Transverse colon (tissue), 4 donors: ENCODE results near the gene ABCB10. TPM values are rescaled to one million over a fixed set of nuclear protein-coding genes. Genes with fewer than 3 reads are reported as not detected.

Experiments used
- DNase-seq: peaks from one replicate; pipeline ENCODE4 v3.0.0-alpha.2; 2019
- H3K27ac ChIP-seq, 4 donors: fragments of 200-600 bp; sonication (generic); 2 replicates each; pipeline ENCODE4 v1.5.1; 2016 to 2018; ENCODE audit warnings: inconsistent platforms in 4 of 4
- H3K27me3 ChIP-seq: fragments of 200-600 bp; sonication (generic); 2 replicates; pipeline ENCODE4 v1.5.1; 2017; ENCODE audit warnings: inconsistent platforms
- H3K36me3 ChIP-seq, 4 donors: fragments of 200-600 bp; sonication (generic); 2 replicates each; pipeline ENCODE4 v1.5.1; 2017 to 2019; ENCODE audit warnings: inconsistent platforms in 4 of 4
- H3K4me1 ChIP-seq, 4 donors: fragments of 200-600 bp; sonication (generic); 2 replicates each; pipeline ENCODE4 v1.5.1; 2017 to 2020; ENCODE audit warnings: inconsistent platforms in 4 of 4
- H3K4me3 ChIP-seq, 4 donors: fragments of 200-600 bp; sonication (generic); 1 replicate in 1 of 4; 2 replicates in 3 of 4; pipeline versions ENCODE4 v1.5.1 to v1.6.1; 2017 to 2019; ENCODE audit warnings: inconsistent platforms in 4 of 4
- H3K9me3 ChIP-seq, 2 donors: fragments of 200-600 bp; sonication (generic); 2 replicates each; pipeline ENCODE4 v1.5.1; 2017 to 2019; ENCODE audit warnings: inconsistent platforms in 2 of 2
- EP300 ChIP-seq: sonication (generic); formaldehyde crosslinking; IDR thresholded peaks from one replicate; pipeline ENCODE4 v1.6.1; 2017; ENCODE audit warnings: antibody characterized with exemption, low read depth
- POLR2A ChIP-seq: fragments of 450-650 bp; IDR thresholded peaks from one replicate; pipeline ENCODE4 v1.6.1; 2016; ENCODE audit warnings: antibody characterized with exemption, mild to moderate bottlenecking, moderate library complexity
- POLR2AphosphoS5 ChIP-seq, 3 donors: sonication (generic); formaldehyde crosslinking; IDR thresholded peaks; one replicate each; pipeline ENCODE4 v1.6.1; 2016; ENCODE audit warnings: antibody characterized with exemption in 3 of 3
- WGBS, 2 donors: methylation state at CpG; one replicate each; pipeline ENCODE4 v1.1.5; 2018; ENCODE audit warnings: low coverage in 1 of 2; 5-methylcytosine and 5-hydroxymethylcytosine counted together
- in situ Hi-C, 4 donors: fragments of 200-750 bp; cut with MboI; loops; one replicate each; pipeline versions ENCODE4 v1.15.0 to v1.15.1; 2017; ENCODE audit warnings: low sequenced_read_pairs in 3 of 4, low pct_ligation_motif_present in 1 of 4, low pct_unique_long_range_greater_than_20kb in 1 of 4
- intact Hi-C: fragments of 100-400 bp; cut with DNase I; formaldehyde crosslinking; loops from one replicate; pipeline ENCODE4 v1.15.1; 2023; ENCODE audit warnings: low total_unique reads
- total RNA-seq, 4 donors: library from RNA; depleted of rRNA; stranded (reverse); fragments of >200 nt; gene quantifications; one replicate each; pipeline ENCODE4 v1.1.0, GENCODE V29; 2016
- TF ChIP-seq, protein P1 (sequence below), 5 experiments: fragments of 200-600 bp in 3 of 5; fragments of 450-650 bp in 2 of 5; sonication (generic) in 3 of 5; IDR thresholded peaks; 1 replicate in 2 of 5; 2 replicates in 3 of 5; pipeline ENCODE4 v1.5.1; 2016 to 2017; ENCODE audit warnings: antibody characterized with exemption in 5 of 5, inconsistent platforms in 3 of 5, mild to moderate bottlenecking in 2 of 5, moderate library complexity in 1 of 5

ABCB10 gene
- total RNA-seq, 4 donors from 2014 or later, result 4.5 to 22.5 (median 18.9) TPM

DNA sequence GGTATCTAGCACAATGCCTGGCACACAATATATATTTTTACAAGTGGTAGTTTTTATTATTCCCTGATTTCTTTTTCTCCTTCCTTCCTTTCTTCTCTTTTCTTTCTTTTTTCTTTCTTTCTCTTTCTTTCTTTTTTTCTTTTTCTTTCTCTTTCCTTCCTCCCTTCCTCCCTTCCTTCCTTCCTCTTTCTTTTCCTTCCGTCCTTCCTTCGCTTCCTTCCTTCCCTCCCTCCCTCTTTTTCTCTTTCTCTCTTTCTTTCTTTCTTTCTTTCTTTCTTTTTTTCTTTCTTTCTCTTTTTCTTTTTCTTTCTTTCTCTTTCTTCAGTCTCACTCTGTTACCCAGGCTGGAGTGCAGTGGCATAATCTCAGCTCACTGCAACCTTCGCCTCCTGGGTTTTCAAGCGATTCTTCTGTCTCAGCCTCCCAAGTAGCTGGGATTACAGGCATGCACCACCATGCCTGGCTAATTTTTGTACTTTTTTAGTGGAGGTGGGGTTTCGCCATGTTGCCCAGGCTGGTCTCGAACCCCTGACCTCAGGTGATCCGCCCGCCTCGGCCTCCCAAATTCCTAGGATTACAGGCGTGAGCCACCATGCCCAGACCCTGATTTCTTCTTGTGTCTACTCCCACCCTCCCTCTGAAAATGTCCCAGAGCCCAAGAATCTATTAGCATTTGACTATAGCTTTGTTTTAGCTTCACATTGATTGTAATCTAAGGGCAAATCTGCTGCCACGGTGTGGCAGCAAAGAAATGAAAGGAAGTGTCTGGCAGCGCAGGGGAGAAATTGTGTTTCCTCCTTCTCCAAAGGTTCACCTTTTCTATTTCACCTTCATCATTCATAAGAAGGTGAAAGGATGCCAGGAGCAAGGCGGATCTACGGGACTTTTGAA is 19.9 kb upstream of the ABCB10 start:
- intact Hi-C loops (no loop called here), in situ Hi-C loops (loop anchor here in 1 of 4 donors (10.0 kb wide), 1 partner anchor 46 kb away; the partner anchor contains the start of genes TAF5L and URB2)
- no peaks in the 10 kb centered on the region for H3K36me3 ChIP-seq
- peak overlapping the region; percentile 28 to 65 (median 52) for H3K27ac ChIP-seq
- TF ChIP-seq, protein P1, sequence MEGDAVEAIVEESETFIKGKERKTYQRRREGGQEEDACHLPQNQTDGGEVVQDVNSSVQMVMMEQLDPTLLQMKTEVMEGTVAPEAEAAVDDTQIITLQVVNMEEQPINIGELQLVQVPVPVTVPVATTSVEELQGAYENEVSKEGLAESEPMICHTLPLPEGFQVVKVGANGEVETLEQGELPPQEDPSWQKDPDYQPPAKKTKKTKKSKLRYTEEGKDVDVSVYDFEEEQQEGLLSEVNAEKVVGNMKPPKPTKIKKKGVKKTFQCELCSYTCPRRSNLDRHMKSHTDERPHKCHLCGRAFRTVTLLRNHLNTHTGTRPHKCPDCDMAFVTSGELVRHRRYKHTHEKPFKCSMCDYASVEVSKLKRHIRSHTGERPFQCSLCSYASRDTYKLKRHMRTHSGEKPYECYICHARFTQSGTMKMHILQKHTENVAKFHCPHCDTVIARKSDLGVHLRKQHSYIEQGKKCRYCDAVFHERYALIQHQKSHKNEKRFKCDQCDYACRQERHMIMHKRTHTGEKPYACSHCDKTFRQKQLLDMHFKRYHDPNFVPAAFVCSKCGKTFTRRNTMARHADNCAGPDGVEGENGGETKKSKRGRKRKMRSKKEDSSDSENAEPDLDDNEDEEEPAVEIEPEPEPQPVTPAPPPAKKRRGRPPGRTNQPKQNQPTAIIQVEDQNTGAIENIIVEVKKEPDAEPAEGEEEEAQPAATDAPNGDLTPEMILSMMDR (IDR thresholded peaks at IDR 0.05), result no peak
- TF ChIP-seq POLR2A (no peak), POLR2AphosphoS5 (IDR thresholded peaks at IDR 0.05) (no peak), EP300 (no peak)
- no peaks in the 10 kb centered on the region for H3K27me3 ChIP-seq
- no peaks in the 10 kb centered on the region for H3K9me3 ChIP-seq
- WGBS, 2 donors, result 65 to 70% methylated on average over 10 to 14 of the region's 14 CpGs
- peak overlapping the region in 3 of 4 donors; percentile 2 to 12 (median 3) for H3K4me3 ChIP-seq
- DNase-seq, result no peak
- peaks cover 11 to 20% (median 16%) of the 10 kb centered on the region in 4 donors for H3K4me1 ChIP-seq

DNA sequence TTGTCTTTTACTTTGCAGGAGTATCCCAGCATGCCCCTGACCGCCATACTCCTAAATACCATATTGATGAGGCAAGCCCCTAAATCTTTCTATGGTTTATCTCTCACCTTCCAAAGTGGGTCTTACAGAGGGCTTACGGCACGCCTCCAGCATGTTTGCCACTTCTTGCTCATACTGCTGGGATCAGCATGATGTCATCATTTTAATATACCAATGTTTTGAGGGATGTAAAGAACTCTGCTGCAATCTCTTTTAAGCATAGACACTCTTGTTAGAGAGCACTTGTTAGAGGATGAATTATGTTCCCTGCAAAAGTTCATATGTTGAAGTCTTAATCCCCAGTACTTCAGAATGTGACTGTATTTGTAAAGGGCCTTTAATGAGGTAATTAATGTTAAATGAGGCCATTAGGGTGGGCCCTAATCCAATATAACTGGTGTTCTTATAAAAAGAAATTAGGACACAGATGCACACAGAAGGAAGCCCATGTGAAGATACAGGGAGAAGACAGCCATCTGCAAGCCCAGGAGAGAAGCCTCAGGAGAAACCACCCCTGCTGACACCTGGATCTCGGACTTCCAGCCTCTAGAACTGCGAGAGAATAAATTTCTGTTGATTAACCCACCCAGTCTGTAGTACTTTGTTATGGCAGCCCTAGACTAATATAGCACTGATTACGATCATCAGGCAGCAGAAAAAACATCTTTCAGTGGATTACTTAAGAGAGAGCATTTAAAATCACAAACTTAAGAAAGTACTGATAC is 16.4 kb upstream of the ABCB10 start:
- H3K36me3 ChIP-seq, result no peaks in the 10 kb centered on the region
- 96 to 100% methylated on average over 5 to 6 of the region's 6 CpGs for WGBS, 2 donors
- intact Hi-C loops, result no loop called here
- no peak overlapping the region for H3K4me3 ChIP-seq
- TF ChIP-seq, protein P1 (IDR thresholded peaks at IDR 0.05), result no peak
- no peak for TF ChIP-seq POLR2AphosphoS5 (IDR thresholded peaks at IDR 0.05)
- in situ Hi-C loops, result loop anchor here in 1 of 4 donors (10.0 kb wide), 1 partner anchor 50 kb away; the partner anchor contains the start of genes TAF5L and URB2
- DNase-seq, result no peak
- no peaks in the 10 kb centered on the region for H3K9me3 ChIP-seq
- H3K27ac ChIP-seq, result no peak overlapping the region
- H3K4me1 ChIP-seq, result peaks cover 5 to 36% (median 16%) of the 10 kb centered on the region in 4 donors
- no peaks in the 10 kb centered on the region for H3K27me3 ChIP-seq

DNA sequence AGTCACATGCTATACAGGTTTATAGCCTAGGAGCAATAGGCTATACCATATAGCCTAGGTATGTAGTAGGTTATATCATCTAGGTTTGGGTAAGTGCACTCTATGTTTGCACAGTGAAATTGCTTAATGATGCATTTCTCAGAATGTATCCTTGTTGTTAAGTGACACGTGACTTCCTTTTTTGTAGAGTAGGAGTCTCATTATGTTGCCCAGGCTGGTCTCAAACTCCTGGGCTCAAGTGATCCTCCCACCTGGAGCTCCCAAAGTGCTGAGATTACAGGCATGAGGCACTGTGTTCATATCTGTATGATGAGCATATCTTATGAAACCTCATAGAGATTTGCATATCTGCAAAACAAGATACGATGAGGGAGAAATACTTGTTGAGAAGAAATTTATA is 13.8 kb upstream of the ABCB10 start:
- peak in 1 of 3 donors; percentile 14 for TF ChIP-seq POLR2AphosphoS5 (IDR thresholded peaks at IDR 0.05)
- TF ChIP-seq, protein P1 (IDR thresholded peaks at IDR 0.05), result no peak
- WGBS, 2 donors, result 33% methylated on average over 1 to 2 of the region's 2 CpGs
- Histone ChIP-seq H3K36me3 (no peaks in the 10 kb centered on the region), H3K27ac (peak overlapping the region in 2 of 4 donors; percentile 5 to 23), H3K4me3 (no peak overlapping the region), H3K27me3 (no peaks in the 10 kb centered on the region), H3K4me1 (peaks cover 0 to 21% (median 3%) of the 10 kb centered on the region in 4 donors), H3K9me3 (no peaks in the 10 kb centered on the region)
- intact Hi-C loops, result no loop called here
- DNase-seq, result no peak
- in situ Hi-C loops, result loop anchor here in 1 of 4 donors (10.0 kb wide), 1 partner anchor 53 kb away; the partner anchor contains the start of genes TAF5L and URB2
